NCI-H460 (cell line): ENCODE measurements around the gene TMEM247. TPM values are rescaled to one million over a fixed set of nuclear protein-coding genes. Genes with fewer than 3 reads are reported as not detected.

Experiments used
- DNase-seq: peaks from one replicate; pipeline ENCODE4 v3.0.0-alpha.2; 2016; ENCODE audit warnings: low read depth; ENCODE audit errors: extremely low read depth
- total RNA-seq: library from RNA; depleted of rRNA; stranded (reverse); fragments of >200 nt; shearing (Covaris generic); gene quantifications from 2 replicates; pipeline ENCODE4 v1.2.3, GENCODE V29; 2014

The TMEM247 gene
- total RNA-seq, 1 experiment from 2014 or later, result not detected

DNA sequence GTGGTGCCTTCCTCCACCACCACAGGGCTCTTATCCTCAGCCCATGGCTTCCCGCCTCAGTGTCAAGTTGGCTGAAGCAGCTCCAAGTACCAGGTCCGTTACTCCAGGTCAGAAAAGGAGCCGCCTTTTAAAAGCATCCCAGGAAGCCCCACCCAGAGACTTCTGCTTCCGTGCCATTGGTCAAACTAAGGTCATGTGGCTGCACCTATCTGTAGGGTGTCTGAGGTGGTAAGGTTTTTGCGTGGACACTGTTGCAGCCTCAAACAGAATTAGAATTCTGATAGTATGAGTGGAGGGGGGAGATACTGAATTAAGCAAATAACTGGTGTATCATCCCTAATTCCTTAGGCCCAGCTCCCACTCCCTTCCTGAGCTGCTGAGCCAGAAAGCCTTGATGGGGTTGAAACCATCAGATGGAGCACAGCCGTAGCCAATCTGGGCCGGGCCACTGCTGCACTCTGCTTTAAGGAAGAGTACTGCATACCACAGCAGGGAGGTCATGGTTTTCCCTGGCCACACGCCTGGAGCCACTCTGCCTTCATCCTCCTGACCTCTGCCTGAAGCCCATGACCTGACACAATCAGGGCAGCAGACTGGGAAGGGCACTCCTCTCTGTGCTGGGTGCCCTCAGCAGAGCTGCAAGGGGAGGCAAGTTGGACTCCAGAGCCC lies 8.4 kb downstream of the TMEM247 start:
- DNase-seq, result no peak

DNA sequence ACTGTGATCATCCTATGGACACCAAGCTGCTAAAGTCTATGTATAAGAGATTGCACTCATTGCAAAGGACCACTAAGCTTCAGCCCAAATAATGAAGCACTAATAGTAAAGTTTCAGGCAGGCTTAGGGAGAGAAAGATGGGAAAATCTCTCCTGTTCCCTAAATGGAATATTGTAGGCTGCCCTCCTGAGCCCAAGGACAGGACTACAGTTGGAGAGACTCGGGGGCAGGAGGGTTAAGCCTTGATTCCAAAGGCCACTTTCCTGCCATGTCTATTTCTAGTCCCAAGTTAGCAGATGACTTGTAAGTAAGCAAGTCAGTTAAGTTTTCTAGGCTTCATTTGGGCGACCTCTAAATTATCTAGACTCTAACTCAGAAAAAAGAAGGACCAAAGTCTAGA lies 9.0 kb downstream of the TMEM247 start:
- no peak for DNase-seq

DNA sequence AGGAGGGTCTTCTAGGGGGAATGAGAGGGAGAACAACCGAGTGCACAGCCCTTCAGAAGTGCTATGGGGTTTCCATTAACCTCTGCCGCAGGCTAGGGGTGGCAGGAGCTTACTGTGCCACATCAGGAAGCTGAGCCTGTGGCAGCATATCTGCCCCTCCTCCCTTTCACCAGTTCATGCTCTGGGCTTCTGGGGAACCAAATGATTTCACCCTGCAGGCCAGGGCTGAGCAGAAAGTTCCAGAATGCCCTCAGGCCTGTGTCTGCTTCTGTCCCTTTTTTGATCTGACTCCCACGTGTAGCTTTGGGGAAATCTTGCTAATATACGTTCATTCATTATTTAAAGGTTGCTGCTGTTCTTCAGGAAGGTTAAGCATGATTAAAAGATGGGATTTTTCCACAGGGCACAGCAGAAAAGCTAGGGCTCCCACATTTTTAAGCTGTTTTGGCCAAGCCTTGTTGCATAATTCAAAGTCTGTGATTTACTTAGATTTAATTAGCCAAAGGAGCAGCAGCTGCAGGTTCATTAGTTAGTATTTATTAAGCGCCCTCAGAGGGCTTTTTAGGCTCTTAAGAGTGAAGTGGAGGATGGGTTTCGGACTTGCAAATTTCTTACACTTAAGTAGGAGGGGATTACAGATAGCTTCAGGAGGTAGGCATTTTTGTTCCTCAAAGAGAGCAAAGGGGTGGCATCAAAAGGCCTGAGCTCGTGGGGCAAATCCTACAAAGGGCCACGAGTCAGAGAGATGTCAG lies 10.2 kb downstream of the TMEM247 start:
- DNase-seq, result no peak

DNA sequence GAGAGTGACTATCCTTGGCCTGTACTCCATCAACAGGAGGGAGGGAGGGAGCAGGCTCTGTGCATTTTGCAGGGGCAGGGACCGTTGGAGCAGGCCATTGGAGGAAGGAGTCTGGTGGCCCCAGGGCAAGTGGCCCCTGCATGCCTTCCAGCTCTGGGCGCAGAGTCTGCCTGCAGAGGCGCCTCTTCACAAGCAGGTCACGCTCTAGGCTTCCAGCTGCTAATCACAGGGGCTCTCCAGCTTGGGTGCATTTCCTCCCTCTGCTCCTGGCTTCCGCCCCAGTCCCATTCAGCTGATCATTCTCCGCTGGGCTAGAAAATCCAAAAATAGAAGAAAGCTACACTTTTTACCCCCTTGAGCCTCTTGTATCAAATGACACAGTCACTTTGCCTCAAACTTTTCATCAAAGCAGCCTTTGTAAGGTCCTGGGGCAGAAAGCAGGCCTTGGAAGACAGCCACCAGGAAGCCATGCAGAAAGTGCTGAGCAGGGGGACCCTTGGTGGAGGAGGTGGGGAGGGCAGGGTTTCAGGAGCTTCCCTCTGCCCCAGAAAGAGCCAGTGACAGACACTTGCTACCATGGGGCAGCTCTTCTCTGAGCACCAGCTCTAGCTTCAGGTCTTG lies 11.3 kb downstream of the TMEM247 start:
- DNase-seq, result no peak

DNA sequence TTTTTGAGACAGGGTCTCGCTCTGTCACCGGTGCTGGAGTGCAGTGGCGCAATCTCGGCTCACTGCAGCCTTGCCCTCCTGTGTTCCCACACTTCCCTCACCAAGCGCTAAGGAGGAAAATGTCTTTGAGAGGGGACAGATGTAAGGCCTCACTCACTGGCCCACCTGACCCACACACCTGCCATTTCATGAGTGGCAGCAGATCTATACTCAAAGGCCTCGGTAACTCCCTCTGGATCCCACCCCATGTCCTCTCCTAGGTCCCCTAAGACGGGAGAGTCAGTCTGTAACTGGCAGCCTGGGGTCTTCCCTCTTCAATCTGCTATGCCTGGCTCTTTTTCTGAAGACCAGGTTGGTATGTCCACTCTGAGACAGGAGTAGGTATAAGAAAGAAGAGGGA lies 12.9 kb downstream of the TMEM247 start:
- no peak for DNase-seq

DNA sequence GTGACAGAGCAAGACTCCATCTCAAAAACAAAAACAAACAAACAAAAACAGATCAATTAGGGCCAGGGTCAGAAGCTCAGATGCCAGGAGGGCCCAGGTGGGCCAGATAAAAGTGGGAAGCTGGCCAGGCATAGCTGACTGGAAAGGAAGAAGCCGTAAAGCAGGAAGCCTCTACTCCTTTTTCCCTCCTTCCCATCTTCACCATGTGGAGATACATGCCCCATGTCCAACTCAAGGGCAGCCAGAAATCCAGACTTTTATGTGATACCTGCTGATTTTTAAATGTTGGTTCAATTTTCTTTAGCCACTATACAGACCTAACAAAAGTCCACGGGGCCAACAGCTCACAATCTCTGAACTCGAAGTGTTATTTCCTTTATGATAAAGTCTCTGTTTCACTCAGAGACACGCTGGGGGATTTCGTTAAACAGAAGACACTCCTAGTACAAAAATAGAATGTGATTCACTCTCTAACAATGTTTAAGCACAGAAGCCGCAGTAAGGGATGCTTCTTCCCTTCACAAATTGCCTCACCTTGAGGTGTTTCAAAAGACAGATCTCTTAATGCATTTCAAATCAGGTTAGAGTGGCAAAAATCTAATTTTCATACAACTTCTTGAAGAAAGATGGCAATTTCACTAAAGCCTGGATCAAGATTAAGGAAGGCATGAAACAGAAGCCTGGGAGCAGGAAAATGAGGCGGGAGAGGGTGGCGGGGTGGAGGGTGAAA lies 14.0 kb downstream of the TMEM247 start:
- DNase-seq, result no peak

DNA sequence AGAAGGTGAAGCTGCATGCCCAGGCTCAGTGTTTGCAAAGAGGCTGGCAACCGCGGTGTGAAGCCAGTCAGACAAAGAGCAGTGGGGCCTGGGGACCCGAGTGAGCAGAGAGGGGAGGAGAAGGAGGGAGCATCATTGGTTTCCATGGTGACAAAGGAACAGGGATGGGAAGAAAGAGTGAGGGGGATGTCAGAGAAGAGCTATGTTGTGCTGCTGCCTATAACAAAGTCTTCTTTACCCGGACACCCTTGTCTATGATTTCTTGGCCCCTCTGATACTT lies 14.5 kb downstream of the TMEM247 start:
- DNase-seq, result no peak

DNA sequence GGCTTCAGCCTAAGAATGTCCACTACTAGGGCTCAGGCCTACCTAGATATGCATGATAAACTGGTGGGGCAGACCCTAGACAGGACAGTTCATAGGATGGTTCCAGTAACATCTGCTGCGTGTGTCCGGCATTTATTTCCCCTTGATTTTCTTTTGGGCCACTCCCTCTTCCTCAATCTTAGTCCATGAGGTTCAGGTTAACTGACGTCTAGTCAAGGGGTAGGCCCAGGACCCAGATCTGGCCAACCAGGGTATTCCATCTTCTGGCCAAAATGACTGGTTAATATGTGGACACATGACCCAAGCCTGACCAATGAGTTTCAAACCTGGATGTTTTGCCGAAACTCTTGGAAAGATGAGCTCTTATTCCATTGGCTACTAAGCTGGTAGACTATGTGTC lies 15.2 kb downstream of the TMEM247 start:
- DNase-seq, result no peak

DNA sequence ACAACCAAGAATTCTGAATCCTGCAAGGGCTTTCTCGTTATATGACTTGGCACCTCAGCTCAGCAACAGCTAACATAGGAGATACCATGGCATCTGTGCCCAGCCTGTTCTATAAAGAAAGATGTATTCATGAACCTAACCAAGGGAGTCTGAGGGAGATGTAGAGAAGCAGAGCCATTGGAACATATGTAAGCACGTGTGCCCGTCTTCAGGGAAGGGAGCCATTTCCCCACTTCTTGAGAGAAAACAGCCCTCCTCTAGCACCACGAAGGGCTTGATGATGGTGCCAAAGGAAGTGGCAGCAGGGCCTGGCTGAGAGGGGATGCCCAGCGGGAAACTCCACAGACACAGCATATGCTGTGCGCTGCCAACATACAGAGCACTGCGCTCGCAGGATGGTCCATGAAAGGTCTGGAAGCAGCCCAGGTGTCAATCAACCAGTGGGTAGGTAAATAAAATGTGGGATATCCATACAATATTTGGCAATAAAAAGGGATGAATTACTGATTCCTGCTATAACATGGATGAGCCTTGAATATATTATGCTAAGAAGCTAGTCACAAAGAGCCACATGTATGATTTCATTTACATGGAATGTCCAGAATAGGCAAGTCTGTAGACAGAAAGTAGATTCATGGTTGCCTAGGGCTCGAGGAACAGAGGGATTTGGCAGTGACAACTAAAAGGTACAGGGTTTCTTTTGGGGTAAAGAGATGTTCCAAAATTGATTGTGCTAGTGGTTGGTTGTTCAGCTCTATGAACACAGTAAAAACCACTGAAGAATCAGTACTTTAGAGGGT lies 16.1 kb downstream of the TMEM247 start:
- no peak for DNase-seq

DNA sequence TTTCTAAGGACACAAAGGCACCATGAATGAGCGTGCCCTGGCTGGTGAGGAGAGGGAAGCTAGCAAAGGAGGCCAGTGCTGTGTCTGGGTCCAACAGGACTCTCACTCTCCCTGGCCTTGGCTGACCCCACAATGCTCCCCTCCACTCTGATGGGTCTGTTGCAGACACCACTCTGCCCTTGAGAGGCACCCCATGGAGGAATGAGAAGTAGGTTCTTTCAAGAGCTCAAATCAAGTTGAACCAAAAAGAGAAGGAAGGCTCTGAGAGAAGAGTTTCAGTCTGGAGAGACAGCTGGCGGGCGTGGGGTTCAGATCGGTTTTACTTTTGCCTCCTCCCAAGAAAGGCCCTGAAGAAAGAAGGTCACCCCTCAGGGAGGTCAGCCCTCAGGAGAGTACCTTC lies 18.4 kb downstream of the TMEM247 start:
- DNase-seq, result no peak

DNA sequence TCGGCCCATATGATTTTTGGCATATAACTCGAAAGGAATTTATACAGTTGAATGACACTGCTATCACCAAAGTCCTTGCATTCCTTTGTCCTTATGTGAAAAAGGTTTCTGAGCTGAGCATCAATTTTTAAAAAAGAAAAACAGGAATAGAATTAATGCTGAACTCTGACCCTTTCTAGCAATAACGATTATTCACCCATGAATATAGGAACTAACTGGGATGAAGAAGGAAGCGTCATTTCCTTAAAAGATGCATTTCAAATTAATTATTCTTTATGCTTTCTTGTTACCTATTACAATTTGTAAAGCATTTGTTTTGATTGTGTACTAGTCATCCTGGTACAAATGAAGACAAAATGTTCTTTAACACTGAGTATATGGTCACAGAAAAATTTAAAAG lies 19.3 kb downstream of the TMEM247 start:
- DNase-seq, result no peak

DNA sequence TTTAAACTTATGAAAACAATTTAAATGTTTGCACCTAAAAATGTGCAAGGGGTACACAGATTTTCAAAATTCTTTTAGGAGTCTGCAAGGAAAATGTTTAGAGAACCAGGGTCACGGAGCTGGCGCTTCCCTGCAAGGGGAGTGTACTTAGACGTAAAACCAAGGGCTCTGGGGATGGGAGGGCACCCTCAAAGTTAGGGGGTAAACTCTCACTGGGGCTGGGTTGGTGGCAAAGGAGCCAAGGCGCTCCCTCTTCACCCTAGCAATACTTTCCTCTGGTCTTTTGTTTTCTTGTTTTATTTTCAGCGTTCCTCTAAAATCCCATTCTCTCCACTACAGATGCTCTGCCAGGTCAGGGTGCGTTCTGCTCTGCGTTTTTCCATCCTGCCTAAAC lies 20.0 kb downstream of the TMEM247 start:
- DNase-seq, result no peak

DNA sequence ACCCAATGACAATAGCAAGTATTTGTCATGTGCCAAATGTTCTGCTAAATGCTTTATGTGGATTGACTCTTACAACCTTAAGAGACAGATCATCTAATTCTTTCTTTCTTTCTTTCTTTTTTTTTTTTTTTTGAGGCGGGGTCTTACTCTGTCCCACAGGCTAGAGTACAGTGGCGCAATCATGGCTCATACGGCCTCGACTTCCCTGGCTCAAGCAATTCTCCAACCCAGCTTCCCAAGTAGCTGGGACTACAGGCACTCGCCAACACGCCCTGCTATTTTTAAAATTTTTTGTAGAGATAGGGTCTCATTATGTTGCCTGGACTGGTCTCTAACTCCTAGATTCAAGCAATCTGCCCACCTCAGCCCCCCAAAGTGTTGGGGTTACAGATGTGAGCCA lies 21.4 kb downstream of the TMEM247 start:
- DNase-seq, result no peak

DNA sequence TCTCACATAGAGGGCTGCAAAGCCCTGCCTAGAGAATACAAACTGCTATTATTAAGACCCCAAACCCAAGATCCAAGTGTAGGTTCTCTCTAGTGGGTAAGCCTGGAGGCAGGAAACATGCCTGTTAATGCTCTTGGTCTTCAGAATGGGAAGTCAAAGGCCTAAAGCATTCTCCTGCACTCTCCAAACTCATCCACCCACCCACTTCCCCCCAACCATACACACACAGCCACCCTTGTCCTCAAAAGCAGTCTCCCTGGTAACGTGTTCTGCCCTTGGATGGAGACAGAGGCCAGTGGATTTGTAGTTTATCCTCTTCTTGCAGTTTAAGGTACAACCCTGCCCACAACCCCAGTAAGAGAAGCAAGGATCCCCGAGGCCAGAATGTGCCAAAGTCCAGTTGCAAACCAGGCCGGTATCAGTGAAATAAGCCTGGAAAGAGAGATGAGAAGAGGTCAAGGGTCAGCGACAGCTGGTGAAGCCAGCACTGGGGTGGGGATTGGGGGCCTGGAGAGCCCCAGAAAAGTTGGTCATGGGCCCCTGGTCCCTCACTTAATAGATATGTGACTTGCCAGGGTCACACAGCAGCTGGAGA lies 23.0 kb downstream of the TMEM247 start:
- no peak for DNase-seq

DNA sequence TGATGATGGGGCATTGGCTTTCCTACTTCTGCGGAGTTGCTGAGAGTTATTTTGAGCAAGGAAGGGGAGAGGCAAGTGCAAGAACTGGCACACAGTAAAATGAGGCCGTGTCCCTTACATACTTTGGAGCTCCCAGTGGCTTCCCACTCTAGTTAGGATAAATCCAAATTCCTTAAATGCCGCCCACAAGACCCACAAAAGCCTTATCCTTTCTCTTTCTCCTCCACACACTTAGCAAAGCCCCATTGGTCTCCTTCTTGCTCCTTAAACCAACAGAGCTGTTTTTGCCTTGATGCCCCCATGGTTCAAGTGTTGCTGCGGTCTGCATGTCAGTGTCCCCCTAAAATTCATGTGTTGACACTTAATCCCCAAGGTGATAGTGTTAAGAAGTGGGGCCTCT lies 24.3 kb downstream of the TMEM247 start:
- no peak for DNase-seq

DNA sequence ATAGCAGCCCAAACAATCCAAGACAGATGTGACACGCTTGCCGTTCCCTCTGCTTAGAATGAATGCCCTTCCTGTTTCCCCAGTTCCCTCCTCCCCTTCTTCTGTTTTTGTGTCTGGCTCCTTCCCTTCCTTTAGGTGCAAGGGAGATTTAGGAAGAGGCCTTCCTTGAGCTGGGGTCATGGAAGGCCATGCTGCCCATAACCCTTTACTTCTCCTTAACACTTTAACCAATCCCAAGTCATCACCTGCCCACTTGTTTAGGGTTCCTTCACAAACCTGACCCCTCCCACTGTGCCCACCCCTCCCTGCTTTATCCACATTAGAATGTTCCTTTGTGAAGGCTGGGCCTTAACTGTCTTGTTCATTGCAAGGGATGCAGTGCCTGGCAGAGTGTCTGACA lies 24.9 kb downstream of the TMEM247 start:
- DNase-seq, result no peak

DNA sequence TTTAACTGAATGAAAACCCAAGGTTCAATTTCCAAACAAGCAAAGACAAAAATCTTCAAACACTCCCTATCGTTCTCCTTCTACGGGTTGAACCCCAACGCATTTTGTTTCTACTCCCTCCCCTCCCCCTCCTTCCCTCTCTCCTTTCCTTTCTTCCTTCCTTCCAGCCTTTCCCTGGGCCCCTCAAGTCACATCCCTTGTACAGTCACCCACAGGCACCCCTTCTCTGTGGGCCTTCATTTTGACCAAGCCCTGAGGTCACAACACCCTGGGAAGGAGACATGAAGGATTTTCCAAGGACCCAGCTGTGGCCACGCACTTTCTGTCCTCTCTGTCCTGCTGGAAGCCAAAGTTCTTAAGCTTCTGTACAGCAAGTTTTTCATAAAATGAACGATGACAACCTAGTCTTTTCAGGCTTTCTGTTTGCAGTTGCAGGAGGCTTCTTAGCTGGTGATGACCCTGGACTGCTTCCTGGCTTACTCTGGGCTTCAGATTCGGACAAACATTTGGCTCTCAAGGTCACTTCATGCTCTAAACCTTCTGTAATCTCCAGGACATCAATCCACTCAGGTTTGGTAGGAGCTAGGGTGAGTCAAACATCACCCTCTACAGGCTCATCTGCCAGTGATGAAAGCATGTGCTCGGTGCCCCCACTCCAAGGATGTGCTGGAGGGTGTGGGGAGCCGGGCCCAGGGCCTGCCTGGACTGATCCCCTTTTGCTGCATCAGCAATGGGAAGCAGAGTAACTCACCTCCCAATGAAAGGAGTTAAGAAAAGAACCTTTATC lies 25.5 kb downstream of the TMEM247 start:
- no peak for DNase-seq

DNA sequence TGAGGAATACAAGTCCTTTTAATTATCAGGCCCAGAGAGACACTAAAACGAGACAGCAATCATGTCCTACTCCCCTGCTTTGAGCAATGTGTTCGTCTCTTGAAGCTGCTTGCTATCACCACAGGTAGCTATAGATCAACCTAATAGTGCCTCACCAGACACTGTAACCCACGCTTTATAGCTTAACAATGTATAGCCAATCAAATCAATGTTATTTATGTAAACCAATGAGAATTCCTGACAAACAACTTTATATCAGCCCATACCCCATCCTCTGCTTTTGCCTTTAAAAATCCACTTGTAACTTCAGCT lies 26.1 kb downstream of the TMEM247 start:
- no peak for DNase-seq

DNA sequence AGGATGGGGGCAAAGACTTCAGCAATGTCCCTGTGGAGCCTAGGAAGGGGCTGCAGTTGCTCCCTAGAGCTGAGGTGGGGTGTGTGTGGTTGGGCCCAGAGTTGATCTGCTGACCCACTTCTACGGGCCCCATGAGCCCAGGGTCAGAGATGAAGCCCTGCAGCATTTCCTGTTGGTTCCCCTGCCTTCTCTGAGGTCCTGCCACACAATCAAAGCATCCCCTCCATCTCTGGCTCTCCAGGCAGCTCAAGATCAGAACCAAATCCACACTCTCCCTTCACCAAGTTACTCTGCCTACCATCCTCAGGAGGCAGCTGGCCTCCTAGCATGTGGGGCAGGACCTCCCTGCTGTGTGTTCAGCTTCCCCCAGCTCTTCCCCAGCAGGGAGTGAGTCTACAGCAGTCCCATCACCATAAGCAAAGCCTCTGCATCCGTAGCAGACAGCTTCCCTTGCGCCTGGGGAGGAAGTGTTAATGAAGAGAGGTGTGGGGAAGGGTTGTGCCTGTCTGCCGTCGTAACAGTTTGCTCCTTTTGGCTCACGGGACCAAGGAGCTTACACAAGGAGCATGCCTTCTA lies 26.9 kb downstream of the TMEM247 start:
- no peak for DNase-seq

DNA sequence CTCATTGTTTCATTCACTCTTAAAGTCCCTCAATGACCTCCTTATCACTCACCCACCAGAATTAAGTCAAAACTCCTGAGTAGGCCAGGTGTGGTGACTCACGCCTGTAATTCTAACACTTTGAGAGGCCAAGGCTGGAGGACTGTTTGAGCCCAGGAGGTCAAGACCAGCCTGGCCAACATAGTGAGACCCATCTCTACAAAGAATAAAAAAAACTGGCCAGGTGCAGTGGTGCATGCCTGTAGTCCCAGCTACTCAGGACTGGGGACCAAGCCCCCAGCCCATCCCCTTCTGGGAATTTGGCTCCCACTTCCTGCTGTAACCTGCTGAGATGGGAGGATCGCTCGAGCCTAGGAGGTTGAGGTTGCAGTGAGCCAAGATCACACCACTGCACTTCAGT lies 28.9 kb downstream of the TMEM247 start:
- no peak for DNase-seq
